K562 (cell line): Measurements from ENCODE around the gene H2BW1.

Experiments used
- CBX8 ChIP-seq: fragments of 200-600 bp; sonication (generic); IDR thresholded peaks from 2 replicates; pipeline ENCODE4 v1.6.1; 2012; ENCODE audit warnings: borderline replicate concordance, mixed run types, low read depth, mild to moderate bottlenecking, moderate library complexity, mixed read lengths, low read length, control low read depth, inconsistent platforms; ENCODE audit not compliant: poor library complexity, severe bottlenecking; ENCODE audit errors: extremely low read depth
- EP300 ChIP-seq: IDR thresholded peaks from 2 replicates; pipeline ENCODE4 v1.6.1; 2012; ENCODE audit warnings: low read length, improper control_type of control experiment
- EZH2 ChIP-seq: IDR thresholded peaks from 2 replicates; pipeline ENCODE4 v1.6.1; 2012; ENCODE audit warnings: low read depth, mild to moderate bottlenecking, inconsistent platforms, low read length, borderline replicate concordance
- NFATC3 ChIP-seq: fragments of 450-650 bp; IDR thresholded peaks from 2 replicates; pipeline ENCODE4 v1.6.1; 2017; ENCODE audit warnings: mild to moderate bottlenecking
- POLR2A ChIP-seq: fragments of 450-650 bp; conservative IDR thresholded peaks from 2 replicates; pipeline ENCODE4 v1.6.1; 2016
- RCOR1 ChIP-seq, 2 experiments: IDR thresholded peaks; 2 replicates each; pipeline ENCODE4 v1.6.1; 2012; ENCODE audit warnings: low read depth in 2 of 2, low read length in 2 of 2, borderline replicate concordance in 1 of 2, improper control_type of control experiment in 1 of 2
- ZNF143 ChIP-seq: sonication (generic); formaldehyde crosslinking; IDR thresholded peaks from 2 replicates; pipeline ENCODE4 v1.9.0; 2022; ENCODE audit warnings: mild to moderate bottlenecking, missing genetic modification reagents
- TF ChIP-seq, protein P1 (sequence below), 3 experiments: IDR thresholded peaks in 2 of 3; conservative IDR thresholded peaks in 1 of 3; 2 replicates each; pipeline ENCODE4 v1.5.1; 2011 to 2012; ENCODE audit warnings: low read length in 3 of 3, mild to moderate bottlenecking in 3 of 3, control low read depth in 2 of 3, improper control_type of control experiment in 1 of 3, inconsistent platforms in 1 of 3, low read depth in 1 of 3, mixed read lengths in 1 of 3, moderate library complexity in 1 of 3; ENCODE audit not compliant: insufficient read depth in 2 of 3

DNA sequence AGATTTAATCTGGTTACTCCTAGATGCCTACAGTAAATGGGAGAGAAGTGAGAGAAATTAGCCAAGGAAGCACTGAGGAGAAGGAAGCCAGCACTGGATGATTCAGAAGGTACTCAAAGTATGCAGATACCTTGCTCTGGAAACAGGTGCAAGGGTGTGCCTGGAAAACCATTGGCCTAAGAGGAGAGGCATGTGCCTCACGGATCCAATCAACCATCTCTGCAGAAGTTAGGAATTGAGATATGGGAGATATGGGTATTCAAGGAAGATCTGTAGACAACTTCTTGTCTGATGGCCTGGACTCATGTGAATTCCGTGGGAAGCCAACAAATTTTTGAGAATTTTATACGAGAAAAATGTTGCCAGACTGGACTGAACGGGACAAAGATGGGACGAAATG, 4.7 kb downstream of the H2BW1 start:
- TF ChIP-seq RCOR1 (IDR thresholded peaks at IDR 0.05; ENCODE audit: borderline replicate concordance in 1 of 2, low read depth in 2 of 2, low read length in 2 of 2) (no peak), POLR2A (no peak), NFATC3 (no peak), EZH2 (no peak), CBX8 (no peak), EP300 (no peak), ZNF143 (no peak)
- TF ChIP-seq, protein P1, sequence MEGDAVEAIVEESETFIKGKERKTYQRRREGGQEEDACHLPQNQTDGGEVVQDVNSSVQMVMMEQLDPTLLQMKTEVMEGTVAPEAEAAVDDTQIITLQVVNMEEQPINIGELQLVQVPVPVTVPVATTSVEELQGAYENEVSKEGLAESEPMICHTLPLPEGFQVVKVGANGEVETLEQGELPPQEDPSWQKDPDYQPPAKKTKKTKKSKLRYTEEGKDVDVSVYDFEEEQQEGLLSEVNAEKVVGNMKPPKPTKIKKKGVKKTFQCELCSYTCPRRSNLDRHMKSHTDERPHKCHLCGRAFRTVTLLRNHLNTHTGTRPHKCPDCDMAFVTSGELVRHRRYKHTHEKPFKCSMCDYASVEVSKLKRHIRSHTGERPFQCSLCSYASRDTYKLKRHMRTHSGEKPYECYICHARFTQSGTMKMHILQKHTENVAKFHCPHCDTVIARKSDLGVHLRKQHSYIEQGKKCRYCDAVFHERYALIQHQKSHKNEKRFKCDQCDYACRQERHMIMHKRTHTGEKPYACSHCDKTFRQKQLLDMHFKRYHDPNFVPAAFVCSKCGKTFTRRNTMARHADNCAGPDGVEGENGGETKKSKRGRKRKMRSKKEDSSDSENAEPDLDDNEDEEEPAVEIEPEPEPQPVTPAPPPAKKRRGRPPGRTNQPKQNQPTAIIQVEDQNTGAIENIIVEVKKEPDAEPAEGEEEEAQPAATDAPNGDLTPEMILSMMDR (IDR thresholded peaks at IDR 0.05 in 2 of 3, conservative IDR thresholded peaks at IDR 0.05 in 1 of 3; ENCODE audit: insufficient read depth in 2 of 3, low read depth in 1 of 3, low read length in 3 of 3) = no peak
